OCI-LY7 (cell line): Measurements from ENCODE around the gene FLAD1.

Experiments used
- EZH2phosphoT487 ChIP-seq: fragments of 200-600 bp; sonication (generic); IDR thresholded peaks from 2 replicates; pipeline ENCODE4 v1.6.1; 2018; ENCODE audit warnings: low read depth, borderline replicate concordance, mild to moderate bottlenecking, mixed run types, antibody characterized with exemption, low read length, moderate library complexity, mixed read lengths
- TF ChIP-seq, protein P1 (sequence below): fragments of 200-600 bp; sonication (generic); conservative IDR thresholded peaks from 2 replicates; pipeline ENCODE4 v1.5.1; 2014; ENCODE audit warnings: mild to moderate bottlenecking, antibody characterized with exemption, low read length, moderate library complexity, mixed read lengths

DNA sequence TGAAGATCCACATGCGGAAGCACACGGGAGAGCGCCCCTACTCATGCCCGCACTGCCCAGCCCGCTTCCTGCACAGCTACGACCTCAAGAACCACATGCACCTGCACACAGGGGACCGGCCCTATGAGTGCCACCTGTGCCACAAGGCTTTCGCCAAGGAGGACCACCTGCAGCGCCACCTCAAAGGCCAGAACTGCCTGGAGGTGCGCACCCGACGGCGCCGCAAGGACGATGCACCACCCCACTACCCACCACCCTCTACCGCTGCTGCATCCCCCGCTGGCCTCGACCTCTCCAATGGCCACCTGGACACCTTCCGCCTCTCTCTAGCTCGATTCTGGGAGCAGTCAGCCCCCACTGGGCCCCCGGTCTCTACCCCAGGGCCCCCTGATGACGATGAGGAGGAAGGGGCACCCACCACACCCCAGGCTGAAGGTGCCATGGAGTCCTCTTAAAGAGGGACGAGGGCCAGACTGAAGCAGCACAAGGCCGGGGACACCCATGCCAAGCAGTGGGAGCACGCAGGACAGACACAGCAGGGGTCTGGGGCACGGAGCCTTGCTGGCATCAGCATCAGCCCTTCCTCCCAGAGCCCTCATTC, 33.2 kb downstream of the FLAD1 start:
- TF ChIP-seq, protein P1, sequence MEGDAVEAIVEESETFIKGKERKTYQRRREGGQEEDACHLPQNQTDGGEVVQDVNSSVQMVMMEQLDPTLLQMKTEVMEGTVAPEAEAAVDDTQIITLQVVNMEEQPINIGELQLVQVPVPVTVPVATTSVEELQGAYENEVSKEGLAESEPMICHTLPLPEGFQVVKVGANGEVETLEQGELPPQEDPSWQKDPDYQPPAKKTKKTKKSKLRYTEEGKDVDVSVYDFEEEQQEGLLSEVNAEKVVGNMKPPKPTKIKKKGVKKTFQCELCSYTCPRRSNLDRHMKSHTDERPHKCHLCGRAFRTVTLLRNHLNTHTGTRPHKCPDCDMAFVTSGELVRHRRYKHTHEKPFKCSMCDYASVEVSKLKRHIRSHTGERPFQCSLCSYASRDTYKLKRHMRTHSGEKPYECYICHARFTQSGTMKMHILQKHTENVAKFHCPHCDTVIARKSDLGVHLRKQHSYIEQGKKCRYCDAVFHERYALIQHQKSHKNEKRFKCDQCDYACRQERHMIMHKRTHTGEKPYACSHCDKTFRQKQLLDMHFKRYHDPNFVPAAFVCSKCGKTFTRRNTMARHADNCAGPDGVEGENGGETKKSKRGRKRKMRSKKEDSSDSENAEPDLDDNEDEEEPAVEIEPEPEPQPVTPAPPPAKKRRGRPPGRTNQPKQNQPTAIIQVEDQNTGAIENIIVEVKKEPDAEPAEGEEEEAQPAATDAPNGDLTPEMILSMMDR, result peak; percentile 27; the same call in 1 of the 2 replicates
- no peak for TF ChIP-seq EZH2phosphoT487
